ENCODE results near the gene ETV7.

- TF ChIP-seq CTCF (IDR thresholded peaks at IDR 0.05) (no peak), EZH2 (IDR thresholded peaks at IDR 0.05; ENCODE audit: borderline replicate concordance, insufficient read depth, low read depth, low read length, poor library complexity, severe bottlenecking) (no peak)
These were observed 11.3 kb downstream of the ETV7 start for GRCh38 chr6:36376183-36376582.

Data from B cell (primary cell).